ENCODE results near the gene PBX3.

Gene PBX3

DNA sequence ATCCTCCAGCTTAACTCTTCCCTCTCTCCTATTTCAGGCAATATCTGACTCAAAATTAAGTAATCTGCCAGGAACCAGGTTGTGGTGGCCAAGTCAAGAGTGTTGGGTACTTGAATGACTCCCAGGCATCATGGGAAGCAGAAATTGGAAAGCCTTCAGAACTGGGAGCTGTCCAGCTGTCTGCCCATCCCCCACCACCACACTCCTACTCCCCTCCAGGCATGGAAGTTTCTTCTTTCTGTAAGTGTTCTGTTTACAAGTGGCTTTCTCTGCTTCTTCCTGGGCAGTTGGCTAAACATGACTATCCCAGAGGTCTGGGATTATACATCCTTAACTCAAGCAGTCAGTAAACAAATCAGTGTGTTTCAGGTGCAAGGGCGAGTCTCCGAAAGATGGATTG, 14.6 kb upstream of the PBX3 start:
- no peak for DNase-seq
- Histone ChIP-seq H3K27ac (no peak overlapping the region), H3K9me3 (no peaks in the 10 kb centered on the region), H3K36me3 (no peaks in the 10 kb centered on the region), H3K4me3 (no peak overlapping the region), H3K27me3 (no peaks in the 10 kb centered on the region), H3K4me1 (no peaks in the 10 kb centered on the region)
- intact Hi-C loops (cut with DNase I; ENCODE audit: low total_unique reads), result no loop called here
- TF ChIP-seq, protein P1, sequence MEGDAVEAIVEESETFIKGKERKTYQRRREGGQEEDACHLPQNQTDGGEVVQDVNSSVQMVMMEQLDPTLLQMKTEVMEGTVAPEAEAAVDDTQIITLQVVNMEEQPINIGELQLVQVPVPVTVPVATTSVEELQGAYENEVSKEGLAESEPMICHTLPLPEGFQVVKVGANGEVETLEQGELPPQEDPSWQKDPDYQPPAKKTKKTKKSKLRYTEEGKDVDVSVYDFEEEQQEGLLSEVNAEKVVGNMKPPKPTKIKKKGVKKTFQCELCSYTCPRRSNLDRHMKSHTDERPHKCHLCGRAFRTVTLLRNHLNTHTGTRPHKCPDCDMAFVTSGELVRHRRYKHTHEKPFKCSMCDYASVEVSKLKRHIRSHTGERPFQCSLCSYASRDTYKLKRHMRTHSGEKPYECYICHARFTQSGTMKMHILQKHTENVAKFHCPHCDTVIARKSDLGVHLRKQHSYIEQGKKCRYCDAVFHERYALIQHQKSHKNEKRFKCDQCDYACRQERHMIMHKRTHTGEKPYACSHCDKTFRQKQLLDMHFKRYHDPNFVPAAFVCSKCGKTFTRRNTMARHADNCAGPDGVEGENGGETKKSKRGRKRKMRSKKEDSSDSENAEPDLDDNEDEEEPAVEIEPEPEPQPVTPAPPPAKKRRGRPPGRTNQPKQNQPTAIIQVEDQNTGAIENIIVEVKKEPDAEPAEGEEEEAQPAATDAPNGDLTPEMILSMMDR (IDR thresholded peaks at IDR 0.05), result no peak

DNA sequence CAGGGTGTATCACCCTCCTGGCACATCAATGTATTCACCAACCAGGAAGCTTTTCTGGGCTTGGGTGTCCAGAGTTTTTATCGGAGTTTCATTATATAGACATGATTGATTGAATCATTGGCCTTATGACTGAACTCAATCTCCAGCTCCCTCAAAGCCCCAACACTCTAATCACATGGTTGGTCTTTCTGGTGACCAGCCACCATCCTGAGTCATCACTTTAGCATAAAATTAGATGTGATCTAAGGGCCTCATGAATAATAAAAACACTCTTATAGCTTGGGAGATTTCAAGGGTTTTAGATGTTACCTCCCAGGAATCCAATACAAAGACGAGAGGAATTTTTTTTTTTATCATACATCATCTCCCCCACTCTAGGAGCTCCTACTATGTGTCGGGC, 7.7 kb upstream of the PBX3 start:
- Histone ChIP-seq H3K36me3 (no peaks in the 10 kb centered on the region), H3K4me1 (no peaks in the 10 kb centered on the region), H3K27ac (no peak overlapping the region), H3K9me3 (no peaks in the 10 kb centered on the region), H3K27me3 (peaks cover 0 to 2% of the 10 kb centered on the region in 2 donors), H3K4me3 (no peak overlapping the region)
- intact Hi-C loops (cut with DNase I; ENCODE audit: low total_unique reads), result no loop called here
- no peak for DNase-seq
- TF ChIP-seq, protein P1 (IDR thresholded peaks at IDR 0.05), result no peak

DNA sequence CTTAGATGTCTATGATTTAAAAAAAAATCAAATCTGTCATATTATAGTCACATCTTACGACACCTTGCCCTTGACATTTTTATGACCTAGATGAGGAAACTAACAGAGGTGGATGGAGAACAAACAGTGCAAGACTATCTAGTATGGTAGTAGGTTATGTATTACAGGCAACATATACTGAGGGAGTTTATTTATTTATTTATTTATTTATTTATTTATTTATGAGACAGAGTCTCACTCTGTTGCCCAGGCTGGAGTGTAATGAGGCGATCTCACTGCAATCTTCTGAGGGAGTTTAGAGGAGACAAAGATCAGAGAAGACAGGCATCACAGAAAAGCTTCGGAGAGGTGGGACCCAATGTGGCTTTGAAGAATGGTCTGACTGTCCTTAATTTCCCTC, 4.5 kb upstream of the PBX3 start:
- DNase-seq, result no peak
- Histone ChIP-seq H3K9me3 (no peaks in the 10 kb centered on the region), H3K4me3 (no peak overlapping the region), H3K27ac (no peak overlapping the region), H3K36me3 (no peaks in the 10 kb centered on the region), H3K27me3 (peaks cover 0 to 2% of the 10 kb centered on the region in 2 donors), H3K4me1 (peaks cover 0 to 7% (median 4%) of the 10 kb centered on the region in 4 donors)
- intact Hi-C loops (cut with DNase I; ENCODE audit: low total_unique reads), result no loop called here
- TF ChIP-seq, protein P1 (IDR thresholded peaks at IDR 0.05), result no peak

DNA sequence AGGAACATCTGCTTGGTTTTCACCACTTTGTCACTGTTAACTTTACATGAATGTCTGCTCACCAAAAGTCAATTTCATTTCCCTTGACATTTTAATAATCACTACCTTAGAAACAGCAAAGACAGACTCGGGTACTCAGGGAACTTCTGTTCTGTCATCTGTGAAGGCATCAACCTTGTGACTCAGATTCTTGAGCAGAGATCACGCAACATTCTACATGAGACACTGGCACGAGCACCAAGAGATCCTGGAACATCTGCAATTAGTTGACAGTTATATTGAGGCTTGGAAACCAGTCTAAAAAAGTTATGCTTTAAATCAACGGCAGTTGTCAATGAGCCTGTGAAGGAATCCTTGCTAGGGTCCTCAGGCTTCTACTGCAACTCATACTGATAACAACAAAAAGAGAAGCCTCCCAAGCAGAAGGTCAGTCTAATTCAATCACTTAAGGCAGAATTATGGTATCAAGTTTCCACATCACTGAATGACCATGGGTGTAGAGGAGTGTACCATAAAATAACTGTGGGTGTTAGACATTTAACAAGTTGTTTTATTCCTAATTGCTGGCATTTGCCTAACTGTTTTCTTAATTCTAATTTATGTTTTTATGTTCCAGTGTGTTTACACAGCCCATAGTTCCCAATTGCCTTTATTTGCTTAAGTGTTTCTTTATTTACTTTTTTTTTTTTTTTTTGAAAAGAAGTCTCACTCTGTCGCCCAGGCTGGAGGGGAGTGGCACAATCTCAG, 3.3 kb upstream of the PBX3 start:
- TF ChIP-seq, protein P1 (IDR thresholded peaks at IDR 0.05), result no peak
- intact Hi-C loops (cut with DNase I; ENCODE audit: low total_unique reads), result no loop called here

DNA sequence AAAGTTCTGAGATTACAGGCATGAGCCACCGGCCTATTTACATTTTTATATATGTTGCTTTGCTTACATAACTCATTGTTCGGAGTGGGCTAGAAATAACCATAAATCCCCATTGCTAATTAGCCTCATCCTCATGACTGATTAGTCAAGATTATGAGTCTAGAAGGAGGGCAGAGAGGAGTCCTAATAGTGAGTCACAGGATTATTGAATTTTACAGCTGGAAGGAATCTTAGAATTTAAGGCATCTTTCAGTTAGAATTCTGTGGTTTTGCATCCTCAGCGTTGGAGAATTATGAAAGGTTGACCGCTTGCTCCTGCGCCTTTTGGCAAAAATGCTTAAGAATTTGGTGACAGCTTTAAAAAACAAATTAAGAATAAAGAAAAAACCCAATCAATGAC, 2.6 kb upstream of the PBX3 start:
- no peak for DNase-seq
- no peaks in the 10 kb centered on the region for H3K9me3 ChIP-seq
- peaks cover 0 to 14% (median 8%) of the 10 kb centered on the region in 4 donors for H3K4me1 ChIP-seq
- intact Hi-C loops (cut with DNase I; ENCODE audit: low total_unique reads), result loop anchor here (5.0 kb wide), 1 partner anchor 37 kb away; the partner anchor contains the start of gene MAPKAP1
- H3K4me3 ChIP-seq, result no peak overlapping the region
- TF ChIP-seq, protein P1 (IDR thresholded peaks at IDR 0.05), result no peak
- no peaks in the 10 kb centered on the region for H3K36me3 ChIP-seq
- no peak overlapping the region for H3K27ac ChIP-seq
- peaks cover 0 to 2% of the 10 kb centered on the region in 2 donors for H3K27me3 ChIP-seq

More for the DNA sequence above, 3.3 kb upstream of the PBX3 start:
- peaks cover 0 to 2% of the 10 kb centered on the region in 2 donors for H3K27me3 ChIP-seq
- no peak for DNase-seq
- H3K27ac ChIP-seq, result no peak overlapping the region
- H3K4me3 ChIP-seq, result no peak overlapping the region
- peaks cover 0 to 7% (median 6%) of the 10 kb centered on the region in 4 donors for H3K4me1 ChIP-seq
- no peaks in the 10 kb centered on the region for H3K9me3 ChIP-seq
- no peaks in the 10 kb centered on the region for H3K36me3 ChIP-seq
